MM.1S (cell line): ENCODE data around the gene ANO3.
"Not testable (repeated sequence)": the region's sequence is repeated elsewhere in the genome, so short reads cannot be mapped to it uniquely, and the experiment has no call there.

Source experiments
- CTCF ChIP-seq: fragments of 300-600 bp; sonication (generic); IDR thresholded peaks from 2 replicates; pipeline ENCODE4 v1.5.1; 2016; ENCODE audit warnings: antibody characterized with exemption, low read length, mixed read lengths
- EZH2 ChIP-seq: fragments of 300-600 bp; sonication (generic); optimal IDR thresholded peaks from 2 replicates; pipeline ENCODE3; 2017; ENCODE audit warnings: low read depth, mild to moderate bottlenecking, antibody characterized with exemption, low read length, mixed read lengths

- not testable (repeated sequence) for TF ChIP-seq EZH2, CTCF
Measured at GRCh38 chr11:26316372-26316771, 15.6 kb upstream of the ANO3 start.
